Measurements from ENCODE around the gene SLC6A6.

The SLC6A6 gene

GRCh38 chr3:14374444-14374883, 27.9 kb upstream of the SLC6A6 start:
- H3K4me2 ChIP-seq (ENCODE audit: low read length): no peak overlapping the region
- peak; percentile 55 to 71 for DNase-seq
- no peak overlapping the region for H3K4me3 ChIP-seq (ENCODE audit: low read depth, low read length)
- no peaks in the 10 kb centered on the region for H3K79me2 ChIP-seq (ENCODE audit: control insufficient read depth, insufficient read depth, low read length, poor library complexity)
- WGBS (ENCODE audit: extremely low coverage, insufficient coverage, insufficient read length): no CpG with 5 or more reads among the region's 8 CpGs
- H3K9ac ChIP-seq (ENCODE audit: low read length): no peak overlapping the region
- no peak overlapping the region for H2AK5ac ChIP-seq (ENCODE audit: low read length)
- peaks cover 4% of the 10 kb centered on the region for H3K9me3 ChIP-seq (ENCODE audit: insufficient read depth, low read depth, low read length)
- H3K4me1 ChIP-seq (ENCODE audit: control insufficient read depth in 1 of 2, insufficient read depth in 2 of 2, low read length in 2 of 2): peaks cover 20 to 37% of the 10 kb centered on the region in 2 experiments
- peak overlapping the region; percentile 55 for H3K14ac ChIP-seq (ENCODE audit: low read length)
- H2BK5ac ChIP-seq (ENCODE audit: low read depth, low read length, poor library complexity): no peak overlapping the region
- no peak overlapping the region for H4K12ac ChIP-seq (ENCODE audit: low read depth, low read length)
- H3K27ac ChIP-seq (ENCODE audit: low read depth, low read length): no peak overlapping the region
- H2BK12ac ChIP-seq (ENCODE audit: low read length): peak overlapping the region; percentile 19
- peak overlapping the region; percentile 19 for H2BK120ac ChIP-seq (ENCODE audit: insufficient read depth, low read length, poor library complexity)
- no peak overlapping the region for H3K23ac ChIP-seq (ENCODE audit: low read length)
- no peaks in the 10 kb centered on the region for H3K27me3 ChIP-seq (ENCODE audit: insufficient read depth, low read length)
- peaks cover 9% of the 10 kb centered on the region for H3K79me1 ChIP-seq (ENCODE audit: low read length)
- H3K4ac ChIP-seq (ENCODE audit: low read depth, low read length): no peak overlapping the region
- peak overlapping the region; percentile 20 for H4K8ac ChIP-seq (ENCODE audit: low read depth, low read length)
- H4K91ac ChIP-seq (ENCODE audit: low read depth, low read length): peak overlapping the region; percentile 48
- no peak overlapping the region for H2AFZ ChIP-seq (ENCODE audit: insufficient read depth, low read length, poor library complexity)
- H3K36me3 ChIP-seq (ENCODE audit: control insufficient read depth in 1 of 2, insufficient read depth in 2 of 2, low read length in 2 of 2): no peaks in the 10 kb centered on the region
- H3K18ac ChIP-seq (ENCODE audit: low read length): no peak overlapping the region

- no peak overlapping the region for H4K12ac ChIP-seq (ENCODE audit: low read depth, low read length)
- H3K27ac ChIP-seq (ENCODE audit: low read depth, low read length): no peak overlapping the region
- WGBS (ENCODE audit: extremely low coverage, insufficient coverage, insufficient read length): no CpG with 5 or more reads among the region's 4 CpGs
- no peak overlapping the region for H2AK5ac ChIP-seq (ENCODE audit: low read length)
- peak overlapping the region; percentile 29 for H4K91ac ChIP-seq (ENCODE audit: low read depth, low read length)
- peaks cover 20 to 37% of the 10 kb centered on the region in 2 experiments for H3K4me1 ChIP-seq (ENCODE audit: control insufficient read depth in 1 of 2, insufficient read depth in 2 of 2, low read length in 2 of 2)
- H3K14ac ChIP-seq (ENCODE audit: low read length): peak overlapping the region; percentile 12
- H2BK120ac ChIP-seq (ENCODE audit: insufficient read depth, low read length, poor library complexity): no peak overlapping the region
- no peak overlapping the region for H3K18ac ChIP-seq (ENCODE audit: low read length)
- no peaks in the 10 kb centered on the region for H3K36me3 ChIP-seq (ENCODE audit: control insufficient read depth in 1 of 2, insufficient read depth in 2 of 2, low read length in 2 of 2)
- no peak overlapping the region for H3K23ac ChIP-seq (ENCODE audit: low read length)
- no peak overlapping the region for H3K9ac ChIP-seq (ENCODE audit: low read length)
- H2BK5ac ChIP-seq (ENCODE audit: low read depth, low read length, poor library complexity): no peak overlapping the region
- no peak overlapping the region for H3K4me3 ChIP-seq (ENCODE audit: low read depth, low read length)
- no peak overlapping the region for H2BK12ac ChIP-seq (ENCODE audit: low read length)
- H3K27me3 ChIP-seq (ENCODE audit: insufficient read depth, low read length): no peaks in the 10 kb centered on the region
- H3K9me3 ChIP-seq (ENCODE audit: insufficient read depth, low read depth, low read length): peaks cover 4% of the 10 kb centered on the region
- H3K4ac ChIP-seq (ENCODE audit: low read depth, low read length): no peak overlapping the region
- DNase-seq: peak in 1 of 2 donors; percentile 17
- no peaks in the 10 kb centered on the region for H3K79me2 ChIP-seq (ENCODE audit: control insufficient read depth, insufficient read depth, low read length, poor library complexity)
- no peak overlapping the region for H3K4me2 ChIP-seq (ENCODE audit: low read length)
- peaks cover 9% of the 10 kb centered on the region for H3K79me1 ChIP-seq (ENCODE audit: low read length)
- H4K8ac ChIP-seq (ENCODE audit: low read depth, low read length): no peak overlapping the region
- H2AFZ ChIP-seq (ENCODE audit: insufficient read depth, low read length, poor library complexity): no peak overlapping the region
Observed at GRCh38 chr3:14375192-14375591, 27.2 kb upstream of the SLC6A6 start.

GRCh38 chr3:14376348-14377043, 25.9 kb upstream of the SLC6A6 start:
- H3K27me3 ChIP-seq (ENCODE audit: insufficient read depth, low read length): no peaks in the 10 kb centered on the region

GRCh38 chr3:14377044-14377837, 25.2 kb upstream of the SLC6A6 start:
- H3K23ac ChIP-seq (ENCODE audit: low read length): no peak overlapping the region
- no peaks in the 10 kb centered on the region for H3K36me3 ChIP-seq (ENCODE audit: control insufficient read depth in 1 of 2, insufficient read depth in 2 of 2, low read length in 2 of 2)
- no peak overlapping the region for H3K4me2 ChIP-seq (ENCODE audit: low read length)
- no peak overlapping the region for H2BK120ac ChIP-seq (ENCODE audit: insufficient read depth, low read length, poor library complexity)
- H3K4me3 ChIP-seq (ENCODE audit: low read depth, low read length): no peak overlapping the region
- H2AFZ ChIP-seq (ENCODE audit: insufficient read depth, low read length, poor library complexity): no peak overlapping the region
- H3K14ac ChIP-seq (ENCODE audit: low read length): no peak overlapping the region
- no peak overlapping the region for H4K8ac ChIP-seq (ENCODE audit: low read depth, low read length)
- H2BK5ac ChIP-seq (ENCODE audit: low read depth, low read length, poor library complexity): no peak overlapping the region
- no peak overlapping the region for H3K9ac ChIP-seq (ENCODE audit: low read length)
- no peak for DNase-seq
- H3K27ac ChIP-seq (ENCODE audit: low read depth, low read length): no peak overlapping the region
- H3K27me3 ChIP-seq (ENCODE audit: insufficient read depth, low read length): no peaks in the 10 kb centered on the region
- H3K79me1 ChIP-seq (ENCODE audit: low read length): peaks cover 9% of the 10 kb centered on the region
- H3K9me3 ChIP-seq (ENCODE audit: insufficient read depth, low read depth, low read length): peaks cover 5% of the 10 kb centered on the region
- H4K12ac ChIP-seq (ENCODE audit: low read depth, low read length): no peak overlapping the region
- H3K4ac ChIP-seq (ENCODE audit: low read depth, low read length): no peak overlapping the region
- H2AK5ac ChIP-seq (ENCODE audit: low read length): no peak overlapping the region
- no peak overlapping the region for H3K18ac ChIP-seq (ENCODE audit: low read length)
- H3K79me2 ChIP-seq (ENCODE audit: control insufficient read depth, insufficient read depth, low read length, poor library complexity): no peaks in the 10 kb centered on the region
- H2BK12ac ChIP-seq (ENCODE audit: low read length): no peak overlapping the region
- no CpG with 5 or more reads among the region's 6 CpGs for WGBS (ENCODE audit: extremely low coverage, insufficient coverage, insufficient read length)
- no peak overlapping the region for H4K91ac ChIP-seq (ENCODE audit: low read depth, low read length)
- H3K4me1 ChIP-seq (ENCODE audit: control insufficient read depth in 1 of 2, insufficient read depth in 2 of 2, low read length in 2 of 2): peaks cover 15 to 31% of the 10 kb centered on the region in 2 experiments

More at GRCh38 chr3:14376348-14377043, 25.9 kb upstream of the SLC6A6 start:
- no peak overlapping the region for H3K23ac ChIP-seq (ENCODE audit: low read length)
- H3K4me1 ChIP-seq (ENCODE audit: control insufficient read depth in 1 of 2, insufficient read depth in 2 of 2, low read length in 2 of 2): peaks cover 20 to 37% of the 10 kb centered on the region in 2 experiments
- no peaks in the 10 kb centered on the region for H3K79me2 ChIP-seq (ENCODE audit: control insufficient read depth, insufficient read depth, low read length, poor library complexity)
- H2BK120ac ChIP-seq (ENCODE audit: insufficient read depth, low read length, poor library complexity): no peak overlapping the region
- no CpG with 5 or more reads among the region's 9 CpGs for WGBS (ENCODE audit: extremely low coverage, insufficient coverage, insufficient read length)
- H2BK5ac ChIP-seq (ENCODE audit: low read depth, low read length, poor library complexity): no peak overlapping the region
- no peak overlapping the region for H3K27ac ChIP-seq (ENCODE audit: low read depth, low read length)
- H4K12ac ChIP-seq (ENCODE audit: low read depth, low read length): no peak overlapping the region
- no peak overlapping the region for H3K14ac ChIP-seq (ENCODE audit: low read length)
- no peak overlapping the region for H2BK12ac ChIP-seq (ENCODE audit: low read length)
- H3K9me3 ChIP-seq (ENCODE audit: insufficient read depth, low read depth, low read length): peaks cover 5% of the 10 kb centered on the region
- no peak overlapping the region for H4K91ac ChIP-seq (ENCODE audit: low read depth, low read length)
- no peak overlapping the region for H3K4me2 ChIP-seq (ENCODE audit: low read length)
- no peak overlapping the region for H4K8ac ChIP-seq (ENCODE audit: low read depth, low read length)
- H3K9ac ChIP-seq (ENCODE audit: low read length): no peak overlapping the region
- H3K18ac ChIP-seq (ENCODE audit: low read length): no peak overlapping the region
- H3K79me1 ChIP-seq (ENCODE audit: low read length): peaks cover 9% of the 10 kb centered on the region
- H2AFZ ChIP-seq (ENCODE audit: insufficient read depth, low read length, poor library complexity): no peak overlapping the region
- H2AK5ac ChIP-seq (ENCODE audit: low read length): no peak overlapping the region
- no peak overlapping the region for H3K4me3 ChIP-seq (ENCODE audit: low read depth, low read length)
- no peak overlapping the region for H3K4ac ChIP-seq (ENCODE audit: low read depth, low read length)
- no peaks in the 10 kb centered on the region for H3K36me3 ChIP-seq (ENCODE audit: control insufficient read depth in 1 of 2, insufficient read depth in 2 of 2, low read length in 2 of 2)
- no peak for DNase-seq
